Stimulated activated CD8-positive, alpha-beta memory T cell treated with anti-CD3 and anti-CD28 coated beads, Interleukin-15, amount 100 ng/mL, for 48 hours (primary cell): ENCODE results near the gene THBD.
A peak's percentile ranks its signal among the peaks of the same experiment; 100 is the strongest.

Source experiments
- DNase-seq, 2 donors: peaks; one replicate each; pipeline ENCODE4 v3.0.0-alpha.2; 2020; ENCODE audit warnings: low read depth in 2 of 2

Gene THBD

GRCh38 chr20:23049201-23050075 is at the start of gene THBD:
Gene THBD (minus strand): TSS chr20:23049672. CDS start chr20:23049504, 168 bp downstream.
- no peak for DNase-seq

- DNase-seq: no peak
Measured at GRCh38 chr20:23097636-23098580, 48.4 kb upstream of the THBD start.

GRCh38 chr20:23096986-23097520 is 47.6 kb upstream of the THBD start:
- DNase-seq: no peak

- no peak for DNase-seq
Measured at GRCh38 chr20:23096097-23096496, 46.6 kb upstream of the THBD start.

GRCh38 chr20:23095499-23095898 is 46.0 kb upstream of the THBD start:
- DNase-seq: no peak

GRCh38 chr20:23094927-23095326 is 45.5 kb upstream of the THBD start:
- DNase-seq: no peak

- no peak for DNase-seq
Measured at GRCh38 chr20:23094213-23094896, 44.9 kb upstream of the THBD start.

GRCh38 chr20:23093613-23094012 is 44.1 kb upstream of the THBD start:
- no peak for DNase-seq

- DNase-seq: no peak
Measured at GRCh38 chr20:23092861-23093495, 43.5 kb upstream of the THBD start.

- no peak for DNase-seq
Measured at GRCh38 chr20:23092384-23092756, 42.9 kb upstream of the THBD start.

- DNase-seq: no peak
Measured at GRCh38 chr20:23091721-23092383, 42.4 kb upstream of the THBD start.

- no peak for DNase-seq
Measured at GRCh38 chr20:23090878-23091277, 41.4 kb upstream of the THBD start.

- no peak for DNase-seq
Measured at GRCh38 chr20:23090147-23090546, 40.7 kb upstream of the THBD start.

GRCh38 chr20:23088866-23089265 is 39.4 kb upstream of the THBD start:
- no peak for DNase-seq

- no peak for DNase-seq
Measured at GRCh38 chr20:23087587-23088251, 38.2 kb upstream of the THBD start.

GRCh38 chr20:23086931-23087411 is 37.5 kb upstream of the THBD start:
- no peak for DNase-seq

- DNase-seq: peak in 1 of 2 donors; percentile 2
Measured at GRCh38 chr20:23086056-23086566, 36.6 kb upstream of the THBD start, which contains the start of gene CD93. Gene CD93 (minus strand): TSS chr20:23086324. CDS start chr20:23086192, 132 bp downstream.

- DNase-seq: no peak
Measured at GRCh38 chr20:23085436-23086055, 36.1 kb upstream of the THBD start.

- no peak for DNase-seq
Measured at GRCh38 chr20:23084845-23085365, 35.4 kb upstream of the THBD start.
